ENCODE measurements around the gene CXCL12.

The CXCL12 gene

GRCh38 chr10:44397476-44398225, 12.8 kb upstream of the CXCL12 start:
- Histone ChIP-seq H2BK5ac (ENCODE audit: low read depth, low read length, poor library complexity, severe bottlenecking) (no peak overlapping the region), H4K8ac (ENCODE audit: low read length) (no peak overlapping the region), H2BK120ac (ENCODE audit: low read depth, low read length) (no peak overlapping the region), H2BK12ac (ENCODE audit: low read length in 2 of 2) (no peak overlapping the region), H3K9ac (ENCODE audit: low read length) (no peak overlapping the region), H4K91ac (ENCODE audit: low read length) (no peak overlapping the region), H2AFZ (ENCODE audit: low read depth, low read length) (no peak overlapping the region), H3K18ac (ENCODE audit: low read depth in 1 of 2, low read length in 2 of 2) (no peak overlapping the region), H2BK15ac (ENCODE audit: low read depth, poor library complexity, severe bottlenecking) (no peak overlapping the region), H3K9me3 (ENCODE audit: control insufficient read depth, low read length) (no peaks in the 10 kb centered on the region), H3K4me2 (ENCODE audit: low read length, poor library complexity, severe bottlenecking) (no peak overlapping the region), H3K27me3 (ENCODE audit: control insufficient read depth in 1 of 2, insufficient read depth in 1 of 2, low read length in 2 of 2) (peaks cover 20 to 45% of the 10 kb centered on the region in 2 experiments), H3K14ac (ENCODE audit: low read length in 2 of 2) (no peak overlapping the region), H3K23ac (ENCODE audit: low read length in 2 of 2) (no peak overlapping the region), H3K27ac (ENCODE audit: low read length, poor library complexity, severe bottlenecking) (no peak overlapping the region), H3K4me3 (ENCODE audit: insufficient read depth in 1 of 2, low read depth in 1 of 2, low read length in 2 of 2) (no peak overlapping the region), H3K4me1 (ENCODE audit: control insufficient read depth, insufficient read depth, low read depth, low read length) (peaks cover 16% of the 10 kb centered on the region), H2AK5ac (ENCODE audit: low read length, severe bottlenecking) (no peak overlapping the region), H3K4ac (ENCODE audit: low read depth in 1 of 2, low read length in 2 of 2) (no peak overlapping the region), H3K79me1 (replicated peaks; ENCODE audit: low read length, poor library complexity, severe bottlenecking) (no peaks in the 10 kb centered on the region), H3K36me3 (ENCODE audit: control insufficient read depth in 1 of 2, insufficient read depth in 2 of 2, low read depth in 1 of 2, low read length in 2 of 2) (no peaks in the 10 kb centered on the region)
- 71% methylated on average over 6 of the region's 6 CpGs for WGBS
- no peak for DNase-seq

- Histone ChIP-seq H2BK5ac (ENCODE audit: low read depth, low read length, poor library complexity, severe bottlenecking) (no peak overlapping the region), H3K36me3 (ENCODE audit: control insufficient read depth in 1 of 2, insufficient read depth in 2 of 2, low read depth in 1 of 2, low read length in 2 of 2) (no peaks in the 10 kb centered on the region), H2BK12ac (ENCODE audit: low read length in 2 of 2) (no peak overlapping the region), H2BK15ac (ENCODE audit: low read depth, poor library complexity, severe bottlenecking) (no peak overlapping the region), H4K91ac (ENCODE audit: low read length) (no peak overlapping the region), H3K79me1 (replicated peaks; ENCODE audit: low read length, poor library complexity, severe bottlenecking) (no peaks in the 10 kb centered on the region), H2BK120ac (ENCODE audit: low read depth, low read length) (no peak overlapping the region), H3K4ac (ENCODE audit: low read depth in 1 of 2, low read length in 2 of 2) (no peak overlapping the region), H3K18ac (ENCODE audit: low read depth in 1 of 2, low read length in 2 of 2) (no peak overlapping the region), H3K4me2 (ENCODE audit: low read length, poor library complexity, severe bottlenecking) (no peak overlapping the region), H2AFZ (ENCODE audit: low read depth, low read length) (no peak overlapping the region), H3K9ac (ENCODE audit: low read length) (no peak overlapping the region), H3K4me3 (ENCODE audit: insufficient read depth in 1 of 2, low read depth in 1 of 2, low read length in 2 of 2) (no peak overlapping the region), H3K27ac (ENCODE audit: low read length, poor library complexity, severe bottlenecking) (no peak overlapping the region), H3K4me1 (ENCODE audit: control insufficient read depth, insufficient read depth, low read depth, low read length) (peaks cover 16% of the 10 kb centered on the region), H4K8ac (ENCODE audit: low read length) (no peak overlapping the region), H3K27me3 (ENCODE audit: control insufficient read depth in 1 of 2, insufficient read depth in 1 of 2, low read length in 2 of 2) (peaks cover 29 to 49% of the 10 kb centered on the region in 2 experiments), H3K9me3 (ENCODE audit: control insufficient read depth, low read length) (no peaks in the 10 kb centered on the region), H2AK5ac (ENCODE audit: low read length, severe bottlenecking) (no peak overlapping the region), H3K23ac (ENCODE audit: low read length in 2 of 2) (no peak overlapping the region), H3K14ac (ENCODE audit: low read length in 2 of 2) (no peak overlapping the region)
- no peak for DNase-seq
- 78% methylated on average over 6 of the region's 7 CpGs for WGBS
These were observed 11.8 kb upstream of the CXCL12 start for GRCh38 chr10:44396671-44397191.

GRCh38 chr10:44395902-44396670, 11.2 kb upstream of the CXCL12 start:
- Histone ChIP-seq H3K9me3 (ENCODE audit: control insufficient read depth, low read length) (no peaks in the 10 kb centered on the region), H2BK5ac (ENCODE audit: low read depth, low read length, poor library complexity, severe bottlenecking) (no peak overlapping the region), H3K79me1 (replicated peaks; ENCODE audit: low read length, poor library complexity, severe bottlenecking) (no peaks in the 10 kb centered on the region), H4K8ac (ENCODE audit: low read length) (no peak overlapping the region), H3K27ac (ENCODE audit: low read length, poor library complexity, severe bottlenecking) (no peak overlapping the region), H3K27me3 (ENCODE audit: control insufficient read depth in 1 of 2, insufficient read depth in 1 of 2, low read length in 2 of 2) (peaks cover 33 to 49% of the 10 kb centered on the region in 2 experiments), H4K91ac (ENCODE audit: low read length) (no peak overlapping the region), H2BK15ac (ENCODE audit: low read depth, poor library complexity, severe bottlenecking) (no peak overlapping the region), H3K36me3 (ENCODE audit: control insufficient read depth in 1 of 2, insufficient read depth in 2 of 2, low read depth in 1 of 2, low read length in 2 of 2) (no peaks in the 10 kb centered on the region), H3K4me1 (ENCODE audit: control insufficient read depth, insufficient read depth, low read depth, low read length) (peaks cover 16% of the 10 kb centered on the region), H3K4me3 (ENCODE audit: insufficient read depth in 1 of 2, low read depth in 1 of 2, low read length in 2 of 2) (no peak overlapping the region), H3K14ac (ENCODE audit: low read length in 2 of 2) (no peak overlapping the region), H2AFZ (ENCODE audit: low read depth, low read length) (no peak overlapping the region), H3K18ac (ENCODE audit: low read depth in 1 of 2, low read length in 2 of 2) (no peak overlapping the region), H3K4me2 (ENCODE audit: low read length, poor library complexity, severe bottlenecking) (no peak overlapping the region), H3K23ac (ENCODE audit: low read length in 2 of 2) (no peak overlapping the region), H2BK120ac (ENCODE audit: low read depth, low read length) (no peak overlapping the region), H3K4ac (ENCODE audit: low read depth in 1 of 2, low read length in 2 of 2) (no peak overlapping the region), H2AK5ac (ENCODE audit: low read length, severe bottlenecking) (no peak overlapping the region), H3K9ac (ENCODE audit: low read length) (no peak overlapping the region), H2BK12ac (ENCODE audit: low read length in 2 of 2) (no peak overlapping the region)
- DNase-seq = no peak
- WGBS = 90% methylated on average over 6 of the region's 11 CpGs

DNA sequence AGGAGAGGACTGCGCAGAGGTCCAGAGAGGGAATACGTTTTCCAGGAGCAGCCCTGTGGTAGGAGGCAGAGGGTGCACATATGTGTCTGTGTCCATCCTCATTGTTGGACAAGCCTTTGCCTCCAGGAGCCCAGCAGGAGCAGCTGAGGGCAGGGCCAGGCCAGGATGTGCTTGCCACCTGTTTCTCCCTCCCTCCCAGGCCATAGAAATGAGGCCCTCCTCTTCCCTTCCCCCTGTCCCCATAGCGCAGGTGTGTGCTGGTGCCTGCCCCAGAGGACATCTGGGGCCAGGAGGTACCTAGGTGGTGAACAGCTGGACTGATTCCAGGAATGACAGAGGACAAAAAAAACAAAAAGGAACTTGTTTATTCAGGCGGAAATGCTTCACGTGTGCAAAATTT, 10.5 kb upstream of the CXCL12 start:
- Histone ChIP-seq H2BK5ac (ENCODE audit: low read depth, low read length, poor library complexity, severe bottlenecking) (no peak overlapping the region), H2BK120ac (ENCODE audit: low read depth, low read length) (no peak overlapping the region), H3K23ac (ENCODE audit: low read length in 2 of 2) (no peak overlapping the region), H2AK5ac (ENCODE audit: low read length, severe bottlenecking) (no peak overlapping the region), H3K4me1 (ENCODE audit: control insufficient read depth, insufficient read depth, low read depth, low read length) (peaks cover 19% of the 10 kb centered on the region), H4K8ac (ENCODE audit: low read length) (no peak overlapping the region), H3K4ac (ENCODE audit: low read depth in 1 of 2, low read length in 2 of 2) (no peak overlapping the region), H2BK12ac (ENCODE audit: low read length in 2 of 2) (no peak overlapping the region), H3K27me3 (ENCODE audit: control insufficient read depth in 1 of 2, insufficient read depth in 1 of 2, low read length in 2 of 2) (peaks cover 38 to 49% of the 10 kb centered on the region in 2 experiments), H3K36me3 (ENCODE audit: control insufficient read depth in 1 of 2, insufficient read depth in 2 of 2, low read depth in 1 of 2, low read length in 2 of 2) (no peaks in the 10 kb centered on the region), H2AFZ (ENCODE audit: low read depth, low read length) (no peak overlapping the region), H3K79me1 (replicated peaks; ENCODE audit: low read length, poor library complexity, severe bottlenecking) (no peaks in the 10 kb centered on the region), H3K4me2 (ENCODE audit: low read length, poor library complexity, severe bottlenecking) (no peak overlapping the region), H3K14ac (ENCODE audit: low read length in 2 of 2) (no peak overlapping the region), H3K27ac (ENCODE audit: low read length, poor library complexity, severe bottlenecking) (no peak overlapping the region), H3K9ac (ENCODE audit: low read length) (no peak overlapping the region), H2BK15ac (ENCODE audit: low read depth, poor library complexity, severe bottlenecking) (no peak overlapping the region), H3K18ac (ENCODE audit: low read depth in 1 of 2, low read length in 2 of 2) (no peak overlapping the region), H3K4me3 (ENCODE audit: insufficient read depth in 1 of 2, low read depth in 1 of 2, low read length in 2 of 2) (no peak overlapping the region), H3K9me3 (ENCODE audit: control insufficient read depth, low read length) (no peaks in the 10 kb centered on the region), H4K91ac (ENCODE audit: low read length) (no peak overlapping the region)
- WGBS = 68% methylated on average over 4 of the region's 5 CpGs
- no peak for DNase-seq

All from mesenchymal stem cell (in vitro differentiated cells and primary cell).